ENCODE data around the gene SDR39U1.

Gene SDR39U1

GRCh38 chr14:24398653-24399446 is 43.7 kb downstream of the SDR39U1 start, which contains the start of gene NYNRIN (continued):
- TF ChIP-seq ZNF530 (tag by site-specific recombination; IDR thresholded peaks at IDR 0.05; ENCODE audit: low read depth) (no peak), KLF1 (tag by site-specific recombination; IDR thresholded peaks at IDR 0.05) (peak; percentile 48), INSM2 (tag by site-specific recombination; IDR thresholded peaks at IDR 0.05) (no peak), ZNF548 (tag by site-specific recombination; IDR thresholded peaks at IDR 0.05) (no peak), GLIS2 (tag by site-specific recombination; IDR thresholded peaks at IDR 0.05) (peak; percentile 64), ZNF639 (tag by site-specific recombination; IDR thresholded peaks at IDR 0.05) (no peak), ZNF335 (tag by site-specific recombination; conservative IDR thresholded peaks at IDR 0.05) (0 out of 2 replicates have a peak, but pooled peaks have one; percentile 67), ZNF558 (tag by site-specific recombination; IDR thresholded peaks at IDR 0.05) (no peak), HOXA7 (CRISPR knock-in tag; IDR thresholded peaks at IDR 0.05; ENCODE audit: borderline replicate concordance) (no peak), SETDB1 (IDR thresholded peaks at IDR 0.05; ENCODE audit: insufficient read length, low read length) (no peak), ZNF791 (tag by site-specific recombination; IDR thresholded peaks at IDR 0.05) (no peak), SCRT2 (tag by site-specific recombination; IDR thresholded peaks at IDR 0.05) (no peak), ZNF426 (tag by site-specific recombination; IDR thresholded peaks at IDR 0.05) (no peak), FEZF1 (tag by site-specific recombination; IDR thresholded peaks at IDR 0.05) (no peak), ZNF707 (tag by site-specific recombination; IDR thresholded peaks at IDR 0.05) (no peak), ZFP69B (tag by site-specific recombination; IDR thresholded peaks at IDR 0.05) (peak; percentile 93), ZNF140 (tag by site-specific recombination; IDR thresholded peaks at IDR 0.05) (no peak), ZNF274 (IDR thresholded peaks at IDR 0.05; ENCODE audit: low read length) (no peak), ZNF274 (tag by site-specific recombination; IDR thresholded peaks at IDR 0.05; ENCODE audit: borderline replicate concordance) (no peak), ZNF416 (tag by site-specific recombination; IDR thresholded peaks at IDR 0.05) (no peak), ZSCAN23 (tag by site-specific recombination; IDR thresholded peaks at IDR 0.05) (no peak), YY2 (tag by site-specific recombination; IDR thresholded peaks at IDR 0.05) (no peak), ZNF433 (tag by site-specific recombination; IDR thresholded peaks at IDR 0.05; ENCODE audit: low read depth) (no peak)
- TF ChIP-seq, protein P1, sequence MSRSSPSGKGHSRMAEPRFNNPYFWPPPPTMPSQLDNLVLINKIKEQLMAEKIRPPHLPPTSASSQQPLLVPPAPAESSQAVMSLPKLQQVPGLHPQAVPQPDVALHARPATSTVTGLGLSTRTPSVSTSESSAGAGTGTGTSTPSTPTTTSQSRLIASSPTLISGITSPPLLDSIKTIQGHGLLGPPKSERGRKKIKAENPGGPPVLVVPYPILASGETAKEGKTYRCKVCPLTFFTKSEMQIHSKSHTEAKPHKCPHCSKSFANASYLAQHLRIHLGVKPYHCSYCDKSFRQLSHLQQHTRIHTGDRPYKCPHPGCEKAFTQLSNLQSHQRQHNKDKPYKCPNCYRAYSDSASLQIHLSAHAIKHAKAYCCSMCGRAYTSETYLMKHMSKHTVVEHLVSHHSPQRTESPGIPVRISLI (tag by site-specific recombination; IDR thresholded peaks at IDR 0.05) = no peak
- TF ChIP-seq, protein P2, sequence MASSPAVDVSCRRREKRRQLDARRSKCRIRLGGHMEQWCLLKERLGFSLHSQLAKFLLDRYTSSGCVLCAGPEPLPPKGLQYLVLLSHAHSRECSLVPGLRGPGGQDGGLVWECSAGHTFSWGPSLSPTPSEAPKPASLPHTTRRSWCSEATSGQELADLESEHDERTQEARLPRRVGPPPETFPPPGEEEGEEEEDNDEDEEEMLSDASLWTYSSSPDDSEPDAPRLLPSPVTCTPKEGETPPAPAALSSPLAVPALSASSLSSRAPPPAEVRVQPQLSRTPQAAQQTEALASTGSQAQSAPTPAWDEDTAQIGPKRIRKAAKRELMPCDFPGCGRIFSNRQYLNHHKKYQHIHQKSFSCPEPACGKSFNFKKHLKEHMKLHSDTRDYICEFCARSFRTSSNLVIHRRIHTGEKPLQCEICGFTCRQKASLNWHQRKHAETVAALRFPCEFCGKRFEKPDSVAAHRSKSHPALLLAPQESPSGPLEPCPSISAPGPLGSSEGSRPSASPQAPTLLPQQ (tag by site-specific recombination; IDR thresholded peaks at IDR 0.05) = peak; percentile 98
- TF ChIP-seq, protein P3, sequence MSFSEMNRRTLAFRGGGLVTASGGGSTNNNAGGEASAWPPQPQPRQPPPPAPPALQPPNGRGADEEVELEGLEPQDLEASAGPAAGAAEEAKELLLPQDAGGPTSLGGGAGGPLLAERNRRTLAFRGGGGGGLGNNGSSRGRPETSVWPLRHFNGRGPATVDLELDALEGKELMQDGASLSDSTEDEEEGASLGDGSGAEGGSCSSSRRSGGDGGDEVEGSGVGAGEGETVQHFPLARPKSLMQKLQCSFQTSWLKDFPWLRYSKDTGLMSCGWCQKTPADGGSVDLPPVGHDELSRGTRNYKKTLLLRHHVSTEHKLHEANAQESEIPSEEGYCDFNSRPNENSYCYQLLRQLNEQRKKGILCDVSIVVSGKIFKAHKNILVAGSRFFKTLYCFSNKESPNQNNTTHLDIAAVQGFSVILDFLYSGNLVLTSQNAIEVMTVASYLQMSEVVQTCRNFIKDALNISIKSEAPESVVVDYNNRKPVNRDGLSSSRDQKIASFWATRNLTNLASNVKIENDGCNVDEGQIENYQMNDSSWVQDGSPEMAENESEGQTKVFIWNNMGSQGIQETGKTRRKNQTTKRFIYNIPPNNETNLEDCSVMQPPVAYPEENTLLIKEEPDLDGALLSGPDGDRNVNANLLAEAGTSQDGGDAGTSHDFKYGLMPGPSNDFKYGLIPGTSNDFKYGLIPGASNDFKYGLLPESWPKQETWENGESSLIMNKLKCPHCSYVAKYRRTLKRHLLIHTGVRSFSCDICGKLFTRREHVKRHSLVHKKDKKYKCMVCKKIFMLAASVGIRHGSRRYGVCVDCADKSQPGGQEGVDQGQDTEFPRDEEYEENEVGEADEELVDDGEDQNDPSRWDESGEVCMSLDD (tag by site-specific recombination; IDR thresholded peaks at IDR 0.05) = no peak
- TF ChIP-seq, protein P4, sequence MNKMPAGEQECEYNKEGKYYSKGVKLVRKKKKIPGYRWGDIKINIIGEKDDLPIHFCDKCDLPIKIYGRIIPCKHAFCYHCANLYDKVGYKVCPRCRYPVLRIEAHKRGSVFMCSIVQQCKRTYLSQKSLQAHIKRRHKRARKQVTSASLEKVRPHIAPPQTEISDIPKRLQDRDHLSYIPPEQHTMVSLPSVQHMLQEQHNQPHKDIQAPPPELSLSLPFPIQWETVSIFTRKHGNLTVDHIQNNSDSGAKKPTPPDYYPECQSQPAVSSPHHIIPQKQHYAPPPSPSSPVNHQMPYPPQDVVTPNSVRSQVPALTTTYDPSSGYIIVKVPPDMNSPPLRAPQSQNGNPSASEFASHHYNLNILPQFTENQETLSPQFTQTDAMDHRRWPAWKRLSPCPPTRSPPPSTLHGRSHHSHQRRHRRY (tag by site-specific recombination; IDR thresholded peaks at IDR 0.05) = no peak
